ENCODE results near the gene CXCL5. TPM values are rescaled to one million over a fixed set of nuclear protein-coding genes. Genes with fewer than 3 reads are reported as not detected.
"Not testable (repeated sequence)": the region's sequence is repeated elsewhere in the genome, so short reads cannot be mapped to it uniquely, and the experiment has no call there.

CXCL5 gene
- total RNA-seq, 1 experiment from 2014 or later = 183 TPM

DNA sequence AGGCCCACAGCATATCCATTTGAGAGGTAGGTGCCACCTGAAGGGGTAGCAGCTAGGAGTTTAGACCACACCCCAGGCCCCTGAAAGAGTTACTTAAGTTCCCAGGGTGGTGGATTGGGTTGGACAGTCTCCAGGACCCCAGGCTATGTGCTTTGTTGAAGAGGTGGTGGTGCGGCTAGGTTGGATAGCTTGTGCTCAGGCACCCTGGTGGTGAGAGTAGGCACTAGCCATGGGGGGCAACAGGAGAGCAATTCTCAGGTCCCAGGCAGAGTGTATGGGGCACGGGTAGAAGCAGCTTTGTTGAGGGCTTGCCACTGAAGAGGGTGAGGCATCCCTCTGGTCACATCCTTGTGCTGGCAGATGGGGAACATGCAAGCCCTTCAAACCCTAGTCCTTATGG lies 22.3 kb downstream of the CXCL5 start:
- DNase-seq (ENCODE audit: extremely low read depth, low read depth) = no peak

- no peak for DNase-seq (ENCODE audit: extremely low read depth, low read depth)
Measured at GRCh38 chr4:73974352-73974751, 24.1 kb downstream of the CXCL5 start.

DNA sequence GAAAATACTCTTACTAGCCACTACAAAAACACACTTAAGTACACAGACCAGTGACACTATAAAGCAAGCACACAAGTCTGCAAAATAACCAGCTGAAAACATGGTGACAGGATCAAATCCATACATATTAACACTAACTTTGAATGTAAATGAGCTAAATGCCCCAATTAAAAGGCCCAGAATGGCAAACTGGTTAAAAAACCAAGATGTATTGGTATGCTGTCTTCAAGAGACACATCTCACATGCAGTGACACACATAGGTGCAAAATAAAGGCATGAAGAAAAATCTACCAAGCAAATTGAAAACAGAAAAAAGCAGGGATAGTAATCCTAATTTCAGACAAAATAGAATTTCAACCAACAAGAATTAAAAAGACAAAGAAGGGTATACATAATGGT lies 27.5 kb downstream of the CXCL5 start:
- DNase-seq (ENCODE audit: extremely low read depth, low read depth) = no peak

- DNase-seq (ENCODE audit: extremely low read depth, low read depth) = no peak
Measured at GRCh38 chr4:73970011-73970410, 28.5 kb downstream of the CXCL5 start.

GRCh38 chr4:73967866-73968265 lies 30.6 kb downstream of the CXCL5 start:
- DNase-seq (ENCODE audit: extremely low read depth, low read depth) = no peak

DNA sequence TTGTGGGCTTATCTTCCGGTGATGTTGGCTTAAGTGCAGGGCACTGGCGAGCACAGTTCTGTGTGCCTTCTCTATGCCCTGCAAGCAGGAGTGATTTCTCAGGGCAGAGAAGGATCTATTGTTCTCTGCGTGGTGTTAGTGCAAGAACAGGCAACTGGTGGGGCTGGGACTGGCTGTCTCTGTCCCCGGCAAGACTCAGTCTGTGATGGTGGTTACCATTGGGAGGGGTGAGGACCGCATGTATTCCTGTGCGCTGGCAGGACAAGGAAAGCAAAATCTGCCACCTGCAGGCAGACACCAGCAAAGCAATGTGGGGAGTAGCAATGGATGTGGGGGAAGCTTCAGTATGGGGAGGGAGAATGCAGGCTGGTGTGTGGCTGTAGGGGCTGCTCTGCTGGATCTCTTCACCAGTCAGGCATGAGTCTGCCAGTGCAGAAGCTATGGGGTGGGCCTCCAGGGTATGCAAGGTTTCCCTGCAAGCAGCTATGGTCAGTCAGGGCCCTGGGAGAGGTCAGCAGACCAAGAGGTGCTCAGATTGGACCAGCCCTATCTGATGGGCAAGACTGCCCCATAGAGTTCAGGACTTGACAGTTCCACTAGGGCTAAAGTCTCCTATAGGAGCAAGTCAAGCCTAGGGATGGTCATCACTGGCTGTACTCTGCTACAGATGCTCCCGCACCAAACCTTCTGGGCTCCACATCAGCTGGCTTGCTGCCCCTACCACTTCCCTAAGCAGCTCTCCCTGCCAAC lies 33.4 kb downstream of the CXCL5 start:
- no peak for DNase-seq (ENCODE audit: extremely low read depth, low read depth)

DNA sequence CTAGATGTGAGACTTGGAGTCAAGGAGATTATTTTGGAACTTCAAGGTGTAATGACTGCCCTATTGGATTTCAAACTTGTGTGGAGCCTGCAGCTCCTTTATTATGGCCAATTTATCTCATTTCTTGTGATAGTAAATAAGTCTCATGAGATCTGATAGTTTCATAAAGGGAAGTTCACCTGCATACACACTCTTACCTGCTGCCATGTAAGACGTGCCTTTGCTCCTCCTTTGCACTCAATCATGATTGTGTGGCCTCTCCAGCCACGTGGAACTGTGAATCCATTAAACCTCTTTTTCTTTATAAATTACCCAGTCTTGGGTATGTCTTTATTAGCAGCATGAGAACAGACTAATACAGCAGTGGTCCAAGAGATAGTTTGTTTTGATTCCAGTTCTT lies 35.8 kb downstream of the CXCL5 start:
- DNase-seq (ENCODE audit: extremely low read depth, low read depth) = no peak

GRCh38 chr4:73959041-73959440 lies 39.4 kb downstream of the CXCL5 start:
- DNase-seq (ENCODE audit: extremely low read depth, low read depth) = not testable (repeated sequence)

DNA sequence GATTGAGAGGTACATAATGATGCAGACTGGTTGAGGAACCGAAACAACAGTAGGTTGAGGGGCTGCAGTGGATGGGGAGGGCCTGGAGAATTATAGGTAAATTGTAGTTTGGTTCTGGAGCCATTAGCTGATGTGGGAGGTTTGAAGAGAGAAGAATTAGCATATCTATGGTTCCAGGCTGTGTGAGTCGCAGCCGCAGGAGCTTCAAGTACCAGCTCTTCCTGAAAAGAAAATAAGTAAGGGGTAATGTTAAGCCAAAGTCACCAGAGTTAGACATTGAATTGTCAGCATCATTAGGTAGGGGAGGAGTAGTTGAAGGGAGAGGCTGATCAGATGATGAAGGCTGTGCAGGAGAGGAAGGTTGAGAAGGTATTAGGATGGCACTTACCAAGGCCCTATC lies 46.1 kb downstream of the CXCL5 start:
- no peak for DNase-seq (ENCODE audit: extremely low read depth, low read depth)

GRCh38 chr4:73950376-73950920 lies 48.0 kb downstream of the CXCL5 start:
- not testable (repeated sequence) for DNase-seq (ENCODE audit: extremely low read depth, low read depth)

DNA sequence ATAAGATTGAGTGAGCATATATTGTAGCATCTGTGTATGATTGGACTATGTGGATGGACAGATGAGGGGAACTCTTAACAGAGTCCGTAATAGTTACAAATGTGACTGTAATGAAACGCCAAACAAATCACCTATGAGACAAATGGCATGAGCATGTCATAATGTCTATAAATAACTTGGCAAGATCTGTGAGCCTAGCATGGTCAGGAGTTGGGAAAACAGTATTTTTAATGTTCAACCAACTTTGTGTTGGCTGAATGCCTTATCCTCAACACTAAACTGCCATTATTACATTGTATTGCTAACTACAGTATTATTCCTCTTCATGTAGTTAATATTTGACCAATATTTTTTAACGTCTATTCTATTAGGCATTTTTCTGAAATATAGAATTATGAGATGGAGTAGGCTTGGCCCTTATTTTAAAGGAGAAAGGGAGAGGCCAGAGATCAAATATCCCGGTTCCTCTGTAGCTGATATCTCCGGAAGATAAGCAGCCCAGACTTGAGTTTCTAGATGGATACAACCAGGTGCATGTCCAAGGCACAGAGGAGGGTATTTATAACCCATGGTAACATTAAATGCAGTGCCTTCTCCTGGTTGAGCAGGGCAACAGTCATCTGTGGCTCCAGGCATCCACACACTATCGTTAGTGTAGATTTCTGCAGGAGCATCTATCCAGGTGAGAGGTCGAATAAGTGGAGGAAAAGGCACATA lies 49.3 kb downstream of the CXCL5 start:
- no peak for DNase-seq (ENCODE audit: extremely low read depth, low read depth)

DNA sequence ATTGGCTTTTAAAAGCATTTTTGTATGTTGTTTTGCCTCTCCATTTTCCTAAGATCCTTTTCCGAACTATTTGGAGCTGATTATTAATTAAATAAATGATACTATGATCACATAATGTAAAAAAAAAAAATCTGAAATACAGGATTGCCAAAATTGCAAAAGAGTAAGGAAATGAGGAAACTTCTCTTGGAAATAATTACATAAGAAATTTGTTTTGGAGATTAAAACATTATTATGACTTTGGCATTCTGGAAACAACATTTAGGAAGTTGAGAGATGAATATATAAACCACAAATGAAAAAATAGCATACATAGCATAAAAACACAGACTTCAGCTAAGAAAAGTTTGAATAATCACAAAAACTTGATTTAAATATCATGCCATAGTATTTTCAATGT lies 50.2 kb downstream of the CXCL5 start:
- DNase-seq (ENCODE audit: extremely low read depth, low read depth) = no peak

- DNase-seq (ENCODE audit: extremely low read depth, low read depth) = no peak
Measured at GRCh38 chr4:73947239-73947985, 51.1 kb downstream of the CXCL5 start.

DNA sequence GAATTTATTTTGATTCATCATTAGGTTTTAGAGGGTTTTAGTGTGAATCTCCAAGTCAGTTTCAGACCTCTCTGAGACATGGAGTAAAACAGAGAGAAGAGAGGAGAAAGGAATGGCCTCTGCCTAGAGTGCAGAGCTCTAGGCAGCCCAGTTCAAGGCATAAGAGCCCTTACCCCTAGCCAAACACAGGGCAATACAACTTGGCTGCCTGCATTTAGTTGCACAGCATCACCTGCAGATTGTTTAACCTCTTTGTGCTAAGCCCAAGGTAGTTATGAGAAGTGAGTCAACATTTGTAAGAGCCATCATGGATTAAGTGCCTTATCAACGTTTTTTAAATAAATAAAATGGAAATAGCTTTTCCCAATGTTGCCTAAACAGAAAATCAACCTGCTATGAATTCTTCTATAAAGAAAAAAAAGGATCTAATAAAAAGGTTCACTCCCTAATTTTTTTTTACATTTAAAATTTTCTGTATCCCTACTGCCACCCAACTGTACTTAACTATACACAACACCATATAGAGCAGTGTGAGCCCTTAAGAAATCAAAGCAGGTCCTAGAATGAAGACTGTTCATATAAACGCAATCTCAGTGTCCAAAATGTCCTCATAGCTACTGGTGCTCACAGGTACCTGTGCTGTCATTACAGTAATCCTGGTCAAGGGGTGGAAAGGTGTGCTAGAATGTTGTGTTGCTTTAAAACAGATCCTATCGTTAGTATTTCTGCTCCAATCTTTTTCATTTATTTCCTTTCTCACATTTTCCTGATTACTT lies 52.6 kb downstream of the CXCL5 start:
- no peak for DNase-seq (ENCODE audit: extremely low read depth, low read depth)

Small RNA genes within 50 kb of the gene (small RNA-seq; reads per million reads assigned to genes)
- 0 reads per million in 2 experiments for gene RN7SL218P

Other genes with a start within 250 kb of the CXCL5 start
- gene CXCL6, start 162.0 kb downstream of the CXCL5 start, total RNA-seq (2014; rRNA removed; shearing (Covaris generic)) = not detected in 2 replicates
- gene PF4V1, start 145.4 kb downstream of the CXCL5 start, total RNA-seq (2014; rRNA removed; shearing (Covaris generic)) = 0.27 TPM in 1 of 2 replicates, not detected in the other
- 507 and 527 TPM in 2 replicates for gene CXCL1, start 129.3 kb downstream of the CXCL5 start, total RNA-seq (2014; rRNA removed; shearing (Covaris generic))
- gene PF4, start 16.6 kb downstream of the CXCL5 start, total RNA-seq (2014; rRNA removed; shearing (Covaris generic)) = not detected in 2 replicates
- gene PPBP, start 10.5 kb downstream of the CXCL5 start, total RNA-seq (2014; rRNA removed; shearing (Covaris generic)) = not detected in 2 replicates
- gene CXCL3, start 40.0 kb upstream of the CXCL5 start, total RNA-seq (2014; rRNA removed; shearing (Covaris generic)) = 11.1 and 12.8 TPM in 2 replicates
- gene CXCL2, start 100.5 kb upstream of the CXCL5 start, total RNA-seq (2014; rRNA removed; shearing (Covaris generic)) = 95.2 and 101 TPM in 2 replicates
- 48.9 and 57.6 TPM in 2 replicates for gene MTHFD2L, start 159.4 kb upstream of the CXCL5 start, total RNA-seq (2014; rRNA removed; shearing (Covaris generic))

Data from NCI-H460 (cell line).